CMK (cell line): ENCODE measurements around the gene SRCIN1.
"Not testable (repeated sequence)": the region's sequence is repeated elsewhere in the genome, so short reads cannot be mapped to it uniquely, and the experiment has no call there.

Source experiments
- DNase-seq: peaks from one replicate; pipeline ENCODE4 v3.0.0-alpha.2; 2010; ENCODE audit warnings: low read depth

SRCIN1 gene

GRCh38 chr17:38605841-38606645, at the start of gene SRCIN1:
Gene SRCIN1, minus strand, starts transcription at chr17:38605952. Its CDS starts 247 bp downstream, at chr17:38605705.
- no peak for DNase-seq

GRCh38 chr17:38654411-38655398, 49.0 kb upstream of the SRCIN1 start:
- DNase-seq, result no peak

GRCh38 chr17:38653679-38654078, 47.9 kb upstream of the SRCIN1 start:
- no peak for DNase-seq

- DNase-seq, result no peak
Measured at GRCh38 chr17:38653230-38653629, 47.5 kb upstream of the SRCIN1 start.

- DNase-seq, result not testable (repeated sequence)
Measured at GRCh38 chr17:38650653-38651173, 45.0 kb upstream of the SRCIN1 start.

- DNase-seq, result no peak
Measured at GRCh38 chr17:38637951-38638350, 32.2 kb upstream of the SRCIN1 start.

GRCh38 chr17:38636054-38636453, 30.3 kb upstream of the SRCIN1 start:
- no peak for DNase-seq

GRCh38 chr17:38632334-38632733, 26.6 kb upstream of the SRCIN1 start:
- DNase-seq, result no peak

GRCh38 chr17:38628441-38628840, 22.7 kb upstream of the SRCIN1 start:
- DNase-seq, result no peak

- no peak for DNase-seq
Measured at GRCh38 chr17:38627957-38628356, 22.2 kb upstream of the SRCIN1 start.

- not testable (repeated sequence) for DNase-seq
Measured at GRCh38 chr17:38626606-38627226, 21.0 kb upstream of the SRCIN1 start.

- DNase-seq, result no peak
Measured at GRCh38 chr17:38625482-38625881, 19.7 kb upstream of the SRCIN1 start.

- DNase-seq, result not testable (repeated sequence)
Measured at GRCh38 chr17:38624782-38625355, 19.1 kb upstream of the SRCIN1 start.

GRCh38 chr17:38621538-38621937, 15.8 kb upstream of the SRCIN1 start:
- DNase-seq, result no peak

- no peak for DNase-seq
Measured at GRCh38 chr17:38620551-38621277, 15.0 kb upstream of the SRCIN1 start.

GRCh38 chr17:38619937-38620550, 14.3 kb upstream of the SRCIN1 start:
- no peak for DNase-seq

GRCh38 chr17:38619451-38619795, 13.7 kb upstream of the SRCIN1 start:
- DNase-seq, result no peak

GRCh38 chr17:38617967-38618760, 12.4 kb upstream of the SRCIN1 start:
- no peak for DNase-seq

- DNase-seq, result no peak
Measured at GRCh38 chr17:38617074-38617860, 11.5 kb upstream of the SRCIN1 start.
